ENCODE measurements around the gene DUSP3.
"Not testable (repeated sequence)": the region's sequence is repeated elsewhere in the genome, so short reads cannot be mapped to it uniquely, and the experiment has no call there.

The DUSP3 gene

GRCh38 chr17:43799047-43799446 lies 20.3 kb upstream of the DUSP3 start:
- TF ChIP-seq MYC (IDR thresholded peaks at IDR 0.05; ENCODE audit: low read depth, low read length) (no peak), POLR2A (IDR thresholded peaks at IDR 0.05; ENCODE audit: extremely low read depth, insufficient read length) (no peak)
- TF ChIP-seq, protein P1, sequence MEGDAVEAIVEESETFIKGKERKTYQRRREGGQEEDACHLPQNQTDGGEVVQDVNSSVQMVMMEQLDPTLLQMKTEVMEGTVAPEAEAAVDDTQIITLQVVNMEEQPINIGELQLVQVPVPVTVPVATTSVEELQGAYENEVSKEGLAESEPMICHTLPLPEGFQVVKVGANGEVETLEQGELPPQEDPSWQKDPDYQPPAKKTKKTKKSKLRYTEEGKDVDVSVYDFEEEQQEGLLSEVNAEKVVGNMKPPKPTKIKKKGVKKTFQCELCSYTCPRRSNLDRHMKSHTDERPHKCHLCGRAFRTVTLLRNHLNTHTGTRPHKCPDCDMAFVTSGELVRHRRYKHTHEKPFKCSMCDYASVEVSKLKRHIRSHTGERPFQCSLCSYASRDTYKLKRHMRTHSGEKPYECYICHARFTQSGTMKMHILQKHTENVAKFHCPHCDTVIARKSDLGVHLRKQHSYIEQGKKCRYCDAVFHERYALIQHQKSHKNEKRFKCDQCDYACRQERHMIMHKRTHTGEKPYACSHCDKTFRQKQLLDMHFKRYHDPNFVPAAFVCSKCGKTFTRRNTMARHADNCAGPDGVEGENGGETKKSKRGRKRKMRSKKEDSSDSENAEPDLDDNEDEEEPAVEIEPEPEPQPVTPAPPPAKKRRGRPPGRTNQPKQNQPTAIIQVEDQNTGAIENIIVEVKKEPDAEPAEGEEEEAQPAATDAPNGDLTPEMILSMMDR (IDR thresholded peaks at IDR 0.05; ENCODE audit: low read depth, low read length): no peak
- TF ChIP-seq, protein P2, sequence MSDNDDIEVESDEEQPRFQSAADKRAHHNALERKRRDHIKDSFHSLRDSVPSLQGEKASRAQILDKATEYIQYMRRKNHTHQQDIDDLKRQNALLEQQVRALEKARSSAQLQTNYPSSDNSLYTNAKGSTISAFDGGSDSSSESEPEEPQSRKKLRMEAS (IDR thresholded peaks at IDR 0.05; ENCODE audit: low read depth, low read length): no peak
- H3K4me3 ChIP-seq (ENCODE audit: low read depth, low read length): no peak overlapping the region
- DNase-seq (ENCODE audit: low read depth): no peak

DNA sequence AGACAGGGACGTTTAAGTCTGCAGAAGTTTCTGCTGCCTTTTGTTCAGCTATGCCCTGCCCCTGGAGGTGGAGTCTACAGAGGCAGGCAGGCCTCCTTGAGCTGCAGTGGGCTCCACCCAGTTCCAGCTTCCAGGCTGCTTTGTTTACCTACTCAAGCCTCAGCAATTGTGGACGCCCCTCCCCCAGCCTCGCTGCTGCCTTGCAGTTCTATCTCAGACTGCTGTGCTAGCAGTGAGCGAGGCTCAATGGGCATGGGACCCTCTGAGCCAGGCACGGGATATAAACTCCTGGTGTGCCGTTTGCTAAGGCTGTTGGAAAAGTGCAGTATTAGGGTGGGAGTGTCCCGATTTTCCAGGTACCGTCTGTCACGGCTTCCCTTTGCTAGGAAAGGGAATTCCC lies 19.2 kb upstream of the DUSP3 start:
- DNase-seq (ENCODE audit: low read depth); H3K4me3 ChIP-seq (ENCODE audit: low read depth, low read length): not testable (repeated sequence)

DNA sequence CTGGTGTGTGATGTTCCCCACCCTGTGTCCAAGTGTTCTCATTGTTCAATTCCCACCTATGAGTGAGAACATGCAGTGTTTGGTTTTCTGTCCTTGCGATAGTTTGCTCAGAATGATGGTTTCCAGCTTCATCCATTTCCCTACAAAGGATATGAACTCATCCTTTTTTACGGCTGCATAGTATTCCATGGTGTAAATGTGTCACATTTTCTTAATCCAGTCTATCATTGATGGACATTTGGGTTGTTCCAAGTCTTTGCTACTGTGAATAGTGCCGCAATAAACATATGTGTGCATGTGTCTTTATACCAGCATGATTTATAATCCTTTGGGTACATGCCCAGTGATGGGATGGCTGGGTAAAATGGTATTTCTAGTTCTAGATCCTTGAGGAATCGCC lies 13.9 kb upstream of the DUSP3 start:
- DNase-seq (ENCODE audit: low read depth): not testable (repeated sequence)

DNA sequence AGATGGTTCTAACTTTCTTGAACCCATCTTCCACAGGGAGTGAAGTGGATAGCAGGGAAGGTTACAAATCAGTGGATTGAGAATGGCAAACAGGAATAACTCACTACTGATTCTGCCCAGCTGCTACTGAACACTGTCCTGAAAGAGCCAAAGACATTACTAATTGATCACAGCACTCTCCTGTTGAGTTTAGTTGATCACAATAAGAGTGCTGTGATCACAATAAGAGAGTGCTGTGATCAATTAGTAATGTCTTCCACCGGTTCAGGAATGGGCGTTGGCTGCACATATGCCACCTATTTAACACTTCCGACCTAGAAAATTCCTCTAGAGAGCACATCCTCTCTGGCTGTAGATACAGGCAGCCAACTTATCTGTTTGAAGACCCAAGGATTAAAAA lies 12.8 kb upstream of the DUSP3 start:
- DNase-seq (ENCODE audit: low read depth): peak; percentile 24
- H3K4me3 ChIP-seq (ENCODE audit: low read depth, low read length): no peak overlapping the region
- TF ChIP-seq MYC (IDR thresholded peaks at IDR 0.05; ENCODE audit: low read depth, low read length) (no peak), POLR2A (IDR thresholded peaks at IDR 0.05; ENCODE audit: extremely low read depth, insufficient read length) (no peak)
- TF ChIP-seq, protein P2 (IDR thresholded peaks at IDR 0.05; ENCODE audit: low read depth, low read length): no peak
- TF ChIP-seq, protein P1 (IDR thresholded peaks at IDR 0.05; ENCODE audit: low read depth, low read length): no peak

More for the DNA sequence above, 13.9 kb upstream of the DUSP3 start:
- H3K4me3 ChIP-seq (ENCODE audit: low read depth, low read length): not testable (repeated sequence)

DNA sequence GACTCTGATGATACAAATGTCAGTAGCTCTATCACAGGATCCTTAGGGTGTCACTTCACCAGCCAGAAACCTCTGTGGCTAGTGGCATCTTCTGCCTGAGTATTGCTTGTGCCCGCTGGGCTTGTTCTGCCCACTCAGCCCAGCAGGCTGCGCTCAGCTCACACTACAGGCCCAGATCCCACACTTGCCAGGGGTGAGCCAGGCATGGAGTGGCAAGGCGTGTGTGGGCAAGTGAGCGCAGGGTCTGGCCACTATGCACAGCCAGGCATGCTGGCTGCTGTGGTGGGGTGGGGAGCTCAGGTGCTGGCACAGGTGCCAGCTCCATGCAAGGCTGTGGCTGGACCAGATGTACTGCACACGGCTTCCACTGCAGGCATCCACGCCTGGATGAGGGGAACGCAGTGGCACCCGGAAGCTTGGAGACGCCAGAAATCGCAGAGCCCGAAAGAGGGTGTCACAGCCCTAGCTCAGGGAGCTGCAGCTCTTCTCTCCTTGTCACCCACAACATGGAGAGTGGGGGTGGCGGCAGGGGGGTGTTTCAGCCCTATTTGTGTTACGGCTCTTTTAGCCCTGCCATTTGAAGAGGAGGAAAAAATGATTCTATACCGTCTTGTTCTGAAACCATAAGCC lies 11.6 kb upstream of the DUSP3 start:
- H3K4me3 ChIP-seq (ENCODE audit: low read depth, low read length): no peak overlapping the region
- no peak for DNase-seq (ENCODE audit: low read depth)
- TF ChIP-seq, protein P2 (IDR thresholded peaks at IDR 0.05; ENCODE audit: low read depth, low read length): no peak
- TF ChIP-seq MYC (IDR thresholded peaks at IDR 0.05; ENCODE audit: low read depth, low read length) (no peak), POLR2A (IDR thresholded peaks at IDR 0.05; ENCODE audit: extremely low read depth, insufficient read length) (no peak)
- TF ChIP-seq, protein P1 (IDR thresholded peaks at IDR 0.05; ENCODE audit: low read depth, low read length): no peak

GRCh38 chr17:43789482-43789881 lies 10.7 kb upstream of the DUSP3 start:
- no peak overlapping the region for H3K4me3 ChIP-seq (ENCODE audit: low read depth, low read length)
- TF ChIP-seq MYC (IDR thresholded peaks at IDR 0.05; ENCODE audit: low read depth, low read length) (no peak), POLR2A (IDR thresholded peaks at IDR 0.05; ENCODE audit: extremely low read depth, insufficient read length) (no peak)
- TF ChIP-seq, protein P1 (IDR thresholded peaks at IDR 0.05; ENCODE audit: low read depth, low read length): no peak
- TF ChIP-seq, protein P2 (IDR thresholded peaks at IDR 0.05; ENCODE audit: low read depth, low read length): no peak
- DNase-seq (ENCODE audit: low read depth): no peak

DNA sequence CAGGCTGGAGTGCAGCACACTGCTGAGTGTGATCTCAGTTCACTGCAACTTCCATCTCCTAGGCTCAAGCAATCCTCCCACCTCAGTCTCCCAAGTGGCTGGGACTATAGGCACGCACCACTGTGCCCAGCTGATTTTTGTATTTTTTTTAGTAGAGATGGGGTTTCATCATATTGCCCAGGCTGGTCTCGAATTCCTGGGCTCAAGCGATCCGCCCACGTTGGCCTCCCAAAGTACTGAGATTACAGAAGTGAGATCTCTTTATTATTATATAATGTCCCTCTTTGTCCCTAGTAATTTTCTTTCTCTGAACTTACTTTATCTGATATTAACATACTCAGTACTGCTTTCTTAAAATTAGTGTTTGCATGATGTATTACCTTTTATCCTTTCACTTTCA lies 9.8 kb upstream of the DUSP3 start:
- H3K4me3 ChIP-seq (ENCODE audit: low read depth, low read length): no peak overlapping the region
- DNase-seq (ENCODE audit: low read depth): no peak
- TF ChIP-seq MYC (IDR thresholded peaks at IDR 0.05; ENCODE audit: low read depth, low read length) (no peak), POLR2A (IDR thresholded peaks at IDR 0.05; ENCODE audit: extremely low read depth, insufficient read length) (no peak)
- TF ChIP-seq, protein P2 (IDR thresholded peaks at IDR 0.05; ENCODE audit: low read depth, low read length): no peak
- TF ChIP-seq, protein P1 (IDR thresholded peaks at IDR 0.05; ENCODE audit: low read depth, low read length): no peak
